ENCODE measurements around the gene TRIM25.

Gene TRIM25

GRCh38 chr17:56913353-56913866 lies 439 bp downstream of the TRIM25 start:
- H3K4me3 ChIP-seq (ENCODE audit: low read depth, low read length) = peak overlapping the region; percentile 93
- TF ChIP-seq CTCF (IDR thresholded peaks at IDR 0.05; ENCODE audit: borderline replicate concordance, insufficient read depth, low read depth, low read length) = no peak

GRCh38 chr17:56913000-56913311 lies 893 bp downstream of the TRIM25 start:
- peak overlapping the region; percentile 93 for H3K4me3 ChIP-seq (ENCODE audit: low read depth, low read length)
- no peak for TF ChIP-seq CTCF (IDR thresholded peaks at IDR 0.05; ENCODE audit: borderline replicate concordance, insufficient read depth, low read depth, low read length)

- TF ChIP-seq CTCF (IDR thresholded peaks at IDR 0.05; ENCODE audit: borderline replicate concordance, insufficient read depth, low read depth, low read length) = no peak
- peak overlapping the region; percentile 93 for H3K4me3 ChIP-seq (ENCODE audit: low read depth, low read length)
Measured at GRCh38 chr17:56912105-56912999, 1.5 kb downstream of the TRIM25 start.

GRCh38 chr17:56910509-56911235 lies 3.2 kb downstream of the TRIM25 start:
- TF ChIP-seq CTCF (IDR thresholded peaks at IDR 0.05; ENCODE audit: borderline replicate concordance, insufficient read depth, low read depth, low read length) = no peak
- peak overlapping the region; percentile 21 for H3K4me3 ChIP-seq (ENCODE audit: low read depth, low read length)

GRCh38 chr17:56909742-56910508 lies 3.9 kb downstream of the TRIM25 start:
- TF ChIP-seq CTCF (IDR thresholded peaks at IDR 0.05; ENCODE audit: borderline replicate concordance, insufficient read depth, low read depth, low read length) = no peak
- no peak overlapping the region for H3K4me3 ChIP-seq (ENCODE audit: low read depth, low read length)

- no peak for TF ChIP-seq CTCF (IDR thresholded peaks at IDR 0.05; ENCODE audit: borderline replicate concordance, insufficient read depth, low read depth, low read length)
- H3K4me3 ChIP-seq (ENCODE audit: low read depth, low read length) = no peak overlapping the region
Measured at GRCh38 chr17:56908001-56908542, 5.8 kb downstream of the TRIM25 start.
